A673 (cell line): ENCODE results near the gene GABRG3.

ENCODE experiments used
- CTCF ChIP-seq: fragments of 300-800, 200-600 bp; sonication (generic); conservative IDR thresholded peaks from 2 replicates; pipeline ENCODE4 v1.5.1; 2017; ENCODE audit warnings: low read depth, mild to moderate bottlenecking, antibody characterized with exemption, low read length, moderate library complexity, mixed read lengths
- EZH2 ChIP-seq: fragments of 200-600 bp; sonication (generic); IDR thresholded peaks from 2 replicates; pipeline ENCODE4 v1.6.1; 2017; ENCODE audit warnings: borderline replicate concordance, low read depth, mild to moderate bottlenecking, mixed read lengths, antibody characterized with exemption, low read length; ENCODE audit not compliant: poor library complexity, severe bottlenecking

DNA sequence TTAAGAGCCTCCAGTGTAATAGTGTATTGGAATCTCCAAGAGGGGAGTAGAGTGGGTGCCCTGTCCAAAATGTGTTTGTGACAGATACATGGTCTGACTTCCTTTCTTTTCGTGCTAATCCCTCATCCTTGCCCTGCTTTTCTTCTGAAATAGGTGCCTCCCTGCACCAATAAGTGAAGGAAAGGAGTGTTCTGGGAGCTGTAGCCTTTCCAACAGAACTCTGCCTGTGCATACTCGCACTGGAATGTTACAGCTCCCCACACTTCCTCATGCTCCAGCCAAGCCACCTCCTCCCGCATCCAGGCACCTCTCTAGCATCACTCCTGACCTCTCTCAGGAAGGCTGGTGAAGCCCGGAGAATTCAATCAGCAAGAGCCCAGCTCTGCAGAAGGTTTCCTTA is 478.0 kb downstream of the GABRG3 start:
- TF ChIP-seq CTCF (no peak), EZH2 (no peak)
